Measurements from ENCODE around the gene MBNL3. TPM values are rescaled to one million over a fixed set of nuclear protein-coding genes. Genes with fewer than 3 reads are reported as not detected.

MBNL3 gene
- total RNA-seq, 1 experiment from 2014 or later: 2.6 TPM

DNA sequence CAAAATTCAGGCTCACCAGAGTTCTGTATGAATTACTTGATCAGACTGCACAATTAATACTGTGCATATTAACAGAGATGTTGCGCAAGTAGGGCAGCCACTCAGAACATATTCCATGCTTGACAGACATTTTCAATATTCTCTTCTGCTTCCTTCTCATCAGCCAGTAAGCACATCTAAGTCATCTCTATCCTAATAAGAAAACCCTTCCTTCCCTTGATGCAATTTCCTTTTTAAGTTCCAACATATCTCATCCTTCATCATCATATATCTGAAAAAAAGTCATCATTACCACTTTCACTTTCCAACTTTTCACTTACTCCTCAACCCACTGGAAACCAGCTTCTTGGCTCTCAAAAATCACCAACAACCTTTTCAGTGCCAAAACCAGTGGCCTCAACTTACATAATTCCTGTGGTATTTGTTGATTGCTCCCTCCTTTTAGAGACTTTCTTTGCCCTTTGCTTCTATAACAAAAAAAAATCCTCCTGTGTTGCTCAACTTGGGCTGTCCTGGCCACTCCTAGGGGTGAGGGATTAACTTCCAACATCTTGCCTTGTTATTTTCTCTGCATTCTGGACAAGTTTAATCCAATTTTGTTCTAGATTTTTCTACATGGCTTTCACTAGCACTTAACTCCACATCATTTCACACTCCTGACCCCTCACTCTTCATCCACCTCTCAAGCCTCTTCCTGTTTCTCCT, 14.1 kb downstream of the MBNL3 start:
- H2BK120ac ChIP-seq (ENCODE audit: low read depth, low read length, poor library complexity, severe bottlenecking): no peak overlapping the region

More for the DNA sequence above, 14.1 kb downstream of the MBNL3 start:
- no peak overlapping the region for H2BK5ac ChIP-seq (ENCODE audit: insufficient read length, low read length)
- H2BK15ac ChIP-seq (ENCODE audit: low read depth, low read length): no peak overlapping the region
- H4K20me1 ChIP-seq (ENCODE audit: control insufficient read depth, insufficient read depth, insufficient read length): no peaks in the 10 kb centered on the region
- H3K79me1 ChIP-seq (ENCODE audit: insufficient read depth, low read depth, low read length, poor library complexity, severe bottlenecking): no peaks in the 10 kb centered on the region
- no peak overlapping the region for H3K4ac ChIP-seq (ENCODE audit: low read depth, low read length)
- no peak overlapping the region for H3K4me3 Mint-ChIP-seq
- H3K36me3 Mint-ChIP-seq (ENCODE audit: insufficient read depth in 1 of 3, low read depth in 3 of 3): no peaks in the 10 kb centered on the region
- no peaks in the 10 kb centered on the region; the same call in 1 of the 2 replicates for H3K27me3 ChIP-seq (ENCODE audit: insufficient read depth, low read length)
- H4K91ac ChIP-seq (ENCODE audit: insufficient read length, low read depth, low read length): no peak overlapping the region
- no peak overlapping the region for H3K56ac ChIP-seq (ENCODE audit: insufficient read length, low read depth, low read length)
- no peak overlapping the region for H3K4me2 ChIP-seq (ENCODE audit: insufficient read depth, insufficient read length, low read length)
- no peak overlapping the region for H2BK12ac ChIP-seq (ENCODE audit: insufficient read length, low read depth, low read length)
- H2AK5ac ChIP-seq (ENCODE audit: insufficient read length, low read length): no peak overlapping the region
- TF ChIP-seq, protein P1, sequence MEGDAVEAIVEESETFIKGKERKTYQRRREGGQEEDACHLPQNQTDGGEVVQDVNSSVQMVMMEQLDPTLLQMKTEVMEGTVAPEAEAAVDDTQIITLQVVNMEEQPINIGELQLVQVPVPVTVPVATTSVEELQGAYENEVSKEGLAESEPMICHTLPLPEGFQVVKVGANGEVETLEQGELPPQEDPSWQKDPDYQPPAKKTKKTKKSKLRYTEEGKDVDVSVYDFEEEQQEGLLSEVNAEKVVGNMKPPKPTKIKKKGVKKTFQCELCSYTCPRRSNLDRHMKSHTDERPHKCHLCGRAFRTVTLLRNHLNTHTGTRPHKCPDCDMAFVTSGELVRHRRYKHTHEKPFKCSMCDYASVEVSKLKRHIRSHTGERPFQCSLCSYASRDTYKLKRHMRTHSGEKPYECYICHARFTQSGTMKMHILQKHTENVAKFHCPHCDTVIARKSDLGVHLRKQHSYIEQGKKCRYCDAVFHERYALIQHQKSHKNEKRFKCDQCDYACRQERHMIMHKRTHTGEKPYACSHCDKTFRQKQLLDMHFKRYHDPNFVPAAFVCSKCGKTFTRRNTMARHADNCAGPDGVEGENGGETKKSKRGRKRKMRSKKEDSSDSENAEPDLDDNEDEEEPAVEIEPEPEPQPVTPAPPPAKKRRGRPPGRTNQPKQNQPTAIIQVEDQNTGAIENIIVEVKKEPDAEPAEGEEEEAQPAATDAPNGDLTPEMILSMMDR (conservative IDR thresholded peaks at IDR 0.05): no peak
- no peak overlapping the region for H3K27ac Mint-ChIP-seq
- no peak overlapping the region for H3K9ac ChIP-seq (ENCODE audit: extremely low read depth, insufficient read length, low read length)
- no CpG with 5 or more reads among the region's 1 CpG for WGBS (ENCODE audit: extremely low coverage, insufficient read length, low lambda C conversion rate)
- no peak overlapping the region for H3K27ac ChIP-seq (ENCODE audit: insufficient read length, low read depth, low read length)
- no peak overlapping the region for H3K14ac ChIP-seq (ENCODE audit: insufficient read depth, low read length)
- no peaks in the 10 kb centered on the region for H3K9me3 Mint-ChIP-seq
- H2AFZ ChIP-seq (ENCODE audit: low read length): no peak overlapping the region
- H3K23me2 ChIP-seq (ENCODE audit: insufficient read length, low read depth, low read length, poor library complexity, severe bottlenecking): no peaks in the 10 kb centered on the region
- H3K18ac ChIP-seq (ENCODE audit: insufficient read length, low read depth, low read length): no peak overlapping the region
- H4K8ac ChIP-seq (replicated peaks; ENCODE audit: insufficient read length, low read depth, low read length): no peak overlapping the region
- no peaks in the 10 kb centered on the region for H3K79me2 ChIP-seq (ENCODE audit: insufficient read depth, low read length)
- no peak overlapping the region for H3T11ph ChIP-seq (ENCODE audit: low read length)
- no peak overlapping the region for H4K5ac ChIP-seq (ENCODE audit: insufficient read length, low read depth, low read length)
- no peaks in the 10 kb centered on the region; the same call in 1 of the 2 replicates for H3K4me1 ChIP-seq (ENCODE audit: insufficient read depth, low read length)
- H3K23ac ChIP-seq (ENCODE audit: insufficient read length, low read depth, low read length): no peak overlapping the region
- H3K9me3 ChIP-seq (ENCODE audit: control insufficient read depth, low read depth, low read length): no peaks in the 10 kb centered on the region
- H3K4me1 Mint-ChIP-seq: peaks cover 13 to 30% of the 10 kb centered on the region in 2 experiments
- H3K27me3 Mint-ChIP-seq (ENCODE audit: low read depth): no peaks in the 10 kb centered on the region
- DNase-seq: no peak
- H2BK20ac ChIP-seq (ENCODE audit: low read depth, low read length, poor library complexity, severe bottlenecking): no peak overlapping the region
